22Rv1 (cell line): ENCODE data around the gene FAS.

Experiments
- CTCF ChIP-seq: fragments of 450-650 bp; IDR thresholded peaks from 2 replicates; pipeline ENCODE4 v1.5.1; 2017; ENCODE audit warnings: mild to moderate bottlenecking
- ZFX ChIP-seq: fragments of 450-650 bp; IDR thresholded peaks from 2 replicates; pipeline ENCODE4 v1.6.1; 2017; ENCODE audit warnings: antibody characterized with exemption, borderline replicate concordance

GRCh38 chr10:89002226-89002978 is 11.8 kb downstream of the FAS start:
- TF ChIP-seq CTCF, result no peak
- no peak for TF ChIP-seq ZFX
